IPS-11a (cell line): Measurements from ENCODE around the gene IKZF3.

Experiments used
- H3K4me3 ChIP-seq: one replicate; pipeline ENCODE4 v1.5.1; 2013; ENCODE audit warnings: low read depth, low read length, control low read depth

IKZF3 gene

GRCh38 chr17:39818358-39819000 is 45.6 kb downstream of the IKZF3 start:
- no peak overlapping the region for H3K4me3 ChIP-seq

DNA sequence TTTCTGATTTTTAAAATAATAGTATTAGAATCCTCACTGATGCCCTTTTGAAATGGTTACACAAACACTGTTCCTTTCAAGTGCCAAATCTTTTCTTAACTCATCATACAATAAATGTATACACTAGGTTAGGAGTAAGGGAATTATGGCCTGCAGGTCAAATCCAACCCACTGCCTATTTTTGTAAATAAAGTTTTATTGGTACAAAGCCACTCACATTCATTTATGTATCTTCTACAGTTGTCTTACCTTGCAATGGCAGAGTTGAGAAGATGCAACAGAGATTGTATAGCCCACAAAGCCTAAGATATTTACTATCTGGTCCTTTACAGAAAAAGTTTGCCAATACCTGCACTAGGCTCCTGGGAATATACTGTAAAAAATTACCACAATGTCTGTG is 47.8 kb downstream of the IKZF3 start:
- no peak overlapping the region for H3K4me3 ChIP-seq

DNA sequence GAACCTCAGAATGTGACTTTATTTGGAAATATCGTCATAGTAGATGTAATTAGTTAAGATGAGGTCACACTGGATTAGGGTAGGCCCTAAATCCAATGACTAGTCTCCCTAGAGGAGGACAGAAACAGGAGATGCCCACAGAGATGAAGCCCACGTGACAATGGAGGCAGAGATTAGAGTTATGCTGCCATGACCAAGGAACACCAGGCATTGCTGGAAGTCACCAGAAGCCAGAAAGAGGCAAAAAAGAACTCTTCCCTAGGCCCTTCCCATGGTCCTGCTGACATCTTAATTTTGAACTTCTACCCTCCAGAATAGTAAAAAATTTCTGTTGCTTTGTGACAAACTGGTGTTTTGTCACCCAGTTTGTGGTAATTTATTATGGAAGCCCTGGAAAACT is 49.6 kb downstream of the IKZF3 start:
- H3K4me3 ChIP-seq = no peak overlapping the region

GRCh38 chr17:39813631-39814030 is 50.5 kb downstream of the IKZF3 start:
- H3K4me3 ChIP-seq = no peak overlapping the region

DNA sequence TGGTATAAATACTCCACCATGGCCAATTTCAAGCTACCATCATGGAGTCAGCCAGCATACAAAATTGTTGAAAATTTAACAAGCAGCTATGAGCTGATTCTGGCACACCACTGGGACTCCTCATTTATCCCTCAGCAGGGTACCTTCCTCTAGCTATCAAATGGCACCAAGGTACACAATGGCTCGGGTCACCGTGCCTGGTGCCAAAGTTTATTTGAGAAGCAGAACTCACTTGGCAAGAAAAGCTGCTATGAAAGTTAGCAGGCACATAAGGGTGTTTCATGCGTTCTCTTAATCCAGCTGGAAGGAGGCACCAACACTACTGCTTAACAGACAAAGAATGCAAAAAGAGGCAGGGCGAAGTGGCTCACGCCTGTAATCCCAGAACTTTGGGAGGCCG is 51.6 kb downstream of the IKZF3 start:
- H3K4me3 ChIP-seq = no peak overlapping the region

GRCh38 chr17:39810939-39811728 is 53.0 kb downstream of the IKZF3 start:
- no peak overlapping the region for H3K4me3 ChIP-seq

GRCh38 chr17:39809221-39809620 is 54.9 kb downstream of the IKZF3 start:
- H3K4me3 ChIP-seq = no peak overlapping the region

- H3K4me3 ChIP-seq = no peak overlapping the region
These were observed 55.6 kb downstream of the IKZF3 start for GRCh38 chr17:39808409-39808997.

- no peak overlapping the region for H3K4me3 ChIP-seq
These were observed 59.3 kb downstream of the IKZF3 start for GRCh38 chr17:39804839-39805238.

GRCh38 chr17:39801055-39801454 is 63.1 kb downstream of the IKZF3 start:
- H3K4me3 ChIP-seq = no peak overlapping the region

DNA sequence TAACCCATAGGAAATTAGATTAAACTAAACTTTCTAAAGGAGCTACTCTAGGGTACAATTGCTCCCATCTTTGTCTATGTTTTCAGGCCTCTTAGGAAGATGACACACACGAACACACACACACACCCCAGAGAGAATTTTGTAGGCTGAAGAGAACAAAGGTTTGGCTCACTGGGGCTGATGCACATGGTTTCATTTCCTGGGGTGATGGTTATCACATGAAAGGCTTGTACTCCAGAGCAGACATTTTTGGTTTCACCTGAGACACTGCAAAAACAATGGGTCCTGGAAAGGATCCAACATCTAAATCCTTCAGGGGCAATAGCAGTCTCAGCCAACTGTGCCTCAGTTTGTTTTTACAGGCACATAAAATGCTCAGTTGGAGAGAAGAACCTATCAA is 63.6 kb downstream of the IKZF3 start:
- no peak overlapping the region for H3K4me3 ChIP-seq

DNA sequence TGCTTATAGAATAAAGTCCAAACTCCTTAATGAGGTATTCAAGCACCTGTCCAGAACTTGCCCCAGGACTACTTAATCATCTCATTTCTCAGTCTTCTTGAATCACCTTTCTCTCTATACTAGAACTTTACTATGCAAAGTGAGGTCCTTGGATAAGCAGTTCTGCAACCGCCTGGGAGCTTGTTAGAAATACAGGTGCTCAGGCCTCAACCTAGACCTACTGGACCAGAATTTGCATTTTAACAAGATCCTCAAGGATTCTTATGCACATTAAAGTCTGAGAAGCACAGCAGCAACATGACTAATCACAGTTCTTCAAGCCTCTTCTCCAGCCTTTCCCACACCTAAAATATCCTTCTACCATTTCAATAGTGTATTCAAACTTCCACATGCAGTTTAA is 64.7 kb downstream of the IKZF3 start:
- no peak overlapping the region for H3K4me3 ChIP-seq

GRCh38 chr17:39794249-39794970 is 69.7 kb downstream of the IKZF3 start:
- no peak overlapping the region for H3K4me3 ChIP-seq

DNA sequence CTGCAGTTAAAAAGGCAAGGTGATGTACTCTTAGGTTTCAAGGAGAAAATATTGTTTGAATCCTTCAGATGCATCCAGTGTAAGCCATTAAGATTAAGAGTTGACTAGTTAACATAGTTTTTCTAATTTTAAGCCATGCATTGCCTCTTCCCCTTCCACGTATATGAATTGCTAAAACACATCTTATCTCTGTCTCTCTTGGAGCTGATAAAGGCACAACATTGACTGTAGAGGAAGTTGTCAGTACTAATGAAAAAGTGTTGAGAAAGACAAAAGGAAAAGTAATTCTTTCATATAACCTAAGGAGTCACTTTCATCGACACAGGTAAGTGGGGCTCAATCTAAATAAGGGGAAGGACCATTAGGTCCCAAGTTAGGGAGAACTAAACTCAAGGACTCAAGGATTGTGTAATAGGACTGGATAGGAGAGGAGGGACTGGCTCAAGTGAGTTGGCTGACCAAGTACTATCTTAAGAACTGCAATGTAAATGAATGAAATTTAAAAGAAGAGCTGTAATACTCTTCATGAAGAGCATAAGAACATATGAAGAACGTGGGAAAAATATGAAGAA is 70.7 kb downstream of the IKZF3 start:
- H3K4me3 ChIP-seq = no peak overlapping the region

DNA sequence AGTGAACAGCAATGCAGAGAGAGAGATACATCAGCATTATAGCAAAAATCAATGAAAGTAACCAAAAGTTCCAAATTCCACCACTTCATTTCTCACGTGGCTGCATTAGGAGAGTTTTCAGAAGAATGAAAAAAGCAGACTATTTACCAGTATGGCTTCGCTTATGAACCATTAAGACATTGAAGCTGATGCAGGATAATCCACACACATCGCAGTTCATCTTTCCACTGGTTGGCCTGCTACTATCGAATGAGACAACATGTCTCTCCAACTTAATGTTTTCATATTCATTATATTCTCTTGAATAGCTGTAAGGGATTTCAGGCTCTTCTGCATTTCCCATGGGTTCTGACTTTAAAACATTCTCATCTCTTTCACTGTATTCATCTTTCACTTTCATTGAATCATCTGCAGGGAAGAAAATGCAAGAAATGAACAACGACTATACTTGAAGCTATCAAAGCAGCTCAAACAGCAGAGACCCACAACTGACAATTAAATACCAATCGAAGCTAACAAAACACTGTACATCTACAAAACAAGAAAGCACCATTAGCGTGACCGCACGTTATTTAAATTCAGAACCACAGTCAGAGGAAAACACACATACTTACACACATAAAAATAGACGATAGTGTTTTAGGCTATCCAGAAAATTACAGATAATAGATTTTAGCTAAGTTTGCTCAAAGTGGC is 71.4 kb downstream of the IKZF3 start:
- H3K4me3 ChIP-seq = no peak overlapping the region

DNA sequence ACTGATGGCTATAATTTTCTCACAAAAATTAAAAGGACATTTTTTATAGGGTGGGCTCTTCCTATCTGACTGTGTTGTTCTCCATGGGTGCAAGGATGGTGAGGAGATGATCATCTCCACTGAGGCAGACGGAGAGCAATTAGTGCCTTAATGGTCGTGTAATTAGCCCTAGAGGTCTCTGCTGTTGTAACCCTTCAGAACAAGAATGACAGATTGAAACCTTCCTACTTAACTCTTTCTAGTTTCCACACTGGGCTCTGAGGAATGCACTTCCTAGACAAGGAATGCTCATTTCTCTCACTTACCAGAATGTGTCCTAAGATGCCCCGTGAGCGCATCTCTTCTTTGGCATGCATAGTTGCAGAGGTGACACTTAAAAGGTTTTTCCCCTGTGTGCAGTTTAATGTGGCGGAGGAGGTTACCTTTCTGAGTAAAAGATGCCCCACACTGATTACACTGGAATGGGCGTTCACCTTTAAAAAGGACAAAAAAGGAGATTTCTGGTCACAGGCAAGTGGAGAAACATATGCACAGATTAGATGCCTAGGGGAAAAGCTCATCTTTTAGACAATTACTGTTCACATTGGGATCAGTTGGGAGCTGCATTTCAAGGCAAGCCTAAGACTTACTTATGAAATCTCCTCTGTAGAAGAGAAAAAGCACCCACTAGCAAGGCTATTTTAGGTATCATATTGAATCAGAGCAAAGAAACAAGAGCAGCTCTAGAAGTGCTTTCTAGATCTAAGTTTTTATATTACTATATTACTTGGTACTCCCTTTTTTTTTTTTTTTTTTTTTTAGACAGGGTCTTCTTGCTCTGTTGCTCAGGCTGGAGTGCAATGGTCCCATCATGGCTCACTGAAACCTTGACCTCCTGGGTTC is 72.8 kb downstream of the IKZF3 start:
- H3K4me3 ChIP-seq = no peak overlapping the region

DNA sequence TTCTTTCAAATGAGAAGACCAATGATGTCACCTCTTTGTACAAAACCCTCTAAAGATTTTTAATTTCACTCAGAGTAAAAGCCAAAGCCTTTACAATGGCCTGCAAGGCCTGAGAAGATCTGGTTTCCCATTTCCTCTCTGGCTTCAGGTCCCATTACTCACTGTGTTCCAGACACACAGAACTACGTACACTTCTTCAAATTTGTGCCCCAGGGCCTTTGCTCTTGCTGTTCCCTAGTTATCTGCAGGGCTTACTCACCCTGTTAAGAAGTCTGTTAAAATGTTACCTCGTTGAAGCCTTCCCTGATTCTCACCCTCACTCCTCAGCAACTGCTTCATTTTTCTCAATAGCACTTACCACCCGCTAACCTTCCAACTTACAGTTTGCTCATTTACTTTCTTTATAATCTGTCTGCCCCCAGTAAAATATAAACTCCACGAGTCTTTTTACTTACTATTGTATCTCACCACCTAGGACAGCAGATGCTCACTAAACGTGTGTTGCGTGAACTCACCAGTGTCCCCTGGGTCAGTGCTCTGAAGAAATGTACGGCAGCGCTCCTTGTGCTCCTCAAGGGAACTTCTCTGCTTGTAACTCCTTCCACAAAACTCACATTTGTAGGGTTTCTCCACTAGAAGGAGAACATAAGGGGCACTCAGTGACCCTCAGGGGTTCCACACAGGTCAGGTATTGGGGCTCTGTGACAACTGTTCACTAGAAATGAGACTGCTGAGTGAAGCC is 76.2 kb downstream of the IKZF3 start:
- no peak overlapping the region for H3K4me3 ChIP-seq

- H3K4me3 ChIP-seq = no peak overlapping the region
These were observed 77.1 kb downstream of the IKZF3 start for GRCh38 chr17:39787041-39787440.

DNA sequence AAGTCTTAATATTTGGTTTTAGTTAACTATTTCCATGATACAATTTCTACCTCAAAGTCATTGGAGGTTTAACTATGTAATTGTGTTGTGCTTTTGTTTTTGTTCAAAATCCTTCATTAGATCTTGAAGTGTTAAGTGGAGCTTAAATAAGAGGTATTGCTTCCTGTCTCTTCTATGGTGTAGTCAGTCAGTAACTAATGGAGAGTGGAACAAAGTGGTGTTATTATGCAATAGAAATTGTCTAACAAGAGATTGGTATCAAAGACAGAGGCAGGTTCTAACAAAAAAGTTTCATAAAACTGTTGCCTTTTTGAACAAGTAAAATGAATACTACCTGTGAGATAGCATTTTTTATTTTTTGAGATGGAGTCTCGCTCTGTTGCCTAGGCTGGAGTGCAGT is 81.1 kb downstream of the IKZF3 start:
- no peak overlapping the region for H3K4me3 ChIP-seq
